Pulmonary artery endothelial cell (primary cell): ENCODE data around the gene TAS2R30. TPM values are rescaled to one million over a fixed set of nuclear protein-coding genes. Genes with fewer than 3 reads are reported as not detected.
"Not testable (repeated sequence)": the region's sequence is repeated elsewhere in the genome, so short reads cannot be mapped to it uniquely, and the experiment has no call there.

Experiments
- DNase-seq: peaks from one replicate; pipeline ENCODE4 v3.0.0-alpha.2; 2011; ENCODE audit warnings: low read depth, low spot score
- total RNA-seq: library from RNA; depleted of rRNA; stranded (reverse); fragments of >200 nt; gene quantifications from 2 replicates; pipeline ENCODE4 v1.2.3, GENCODE V29; 2014

TAS2R30 gene
- total RNA-seq, 1 donor from 2014 or later: 2.2 TPM

DNA sequence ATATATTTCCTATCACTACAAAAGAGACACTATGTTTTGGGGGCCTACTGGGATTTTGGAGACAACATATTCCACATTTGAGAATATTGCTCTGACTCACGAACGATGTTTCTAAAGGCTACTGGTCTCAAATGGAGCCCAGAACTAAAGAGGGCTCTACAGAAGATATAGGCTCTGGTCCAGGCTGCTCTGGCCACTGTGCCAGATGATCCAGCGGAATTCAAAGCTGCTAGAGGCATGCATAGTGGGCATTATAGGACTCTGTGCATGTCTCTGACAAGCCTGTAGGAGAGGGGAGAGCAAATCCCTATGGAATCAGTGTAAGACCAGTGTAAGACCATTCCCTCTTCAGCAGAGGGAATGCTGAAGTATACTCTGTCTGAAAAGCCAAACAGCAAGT, 4.1 kb downstream of the TAS2R30 start:
- DNase-seq: no peak

DNA sequence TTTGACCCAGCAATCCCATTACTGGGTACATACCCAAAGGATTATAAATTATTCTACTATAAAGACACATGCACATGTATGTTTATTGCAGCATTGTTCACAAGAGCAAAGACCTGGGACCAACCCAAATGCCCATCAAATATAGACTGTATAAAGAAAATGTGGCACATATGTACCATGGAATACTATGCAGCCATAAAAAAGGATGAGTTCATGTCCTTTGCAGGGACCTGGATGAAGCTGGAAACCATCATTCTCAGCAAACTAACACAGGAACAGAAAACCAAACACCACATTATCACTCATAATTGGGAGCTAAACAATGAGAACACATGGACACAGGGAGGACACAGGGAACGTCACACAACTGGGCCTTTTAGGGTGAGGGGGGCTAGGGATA, 20.3 kb downstream of the TAS2R30 start:
- not testable (repeated sequence) for DNase-seq

DNA sequence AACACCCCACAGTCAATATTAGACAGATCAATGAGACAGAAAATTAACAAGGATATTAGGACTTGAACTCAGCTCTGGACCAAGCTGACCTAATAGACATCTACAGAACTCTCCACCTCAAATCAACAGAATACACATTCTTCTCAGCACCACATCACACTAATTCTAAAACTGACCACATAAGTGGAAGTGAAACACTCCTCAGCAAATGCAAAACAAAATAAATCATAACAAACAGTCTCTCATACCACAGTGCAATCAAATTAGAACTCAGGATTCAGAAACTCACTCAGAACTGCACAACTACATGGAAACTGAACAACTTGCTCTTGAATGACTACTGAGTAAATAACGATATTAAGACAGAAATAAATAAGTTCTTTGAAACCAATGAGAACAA, 23.2 kb downstream of the TAS2R30 start:
- DNase-seq: not testable (repeated sequence)

DNA sequence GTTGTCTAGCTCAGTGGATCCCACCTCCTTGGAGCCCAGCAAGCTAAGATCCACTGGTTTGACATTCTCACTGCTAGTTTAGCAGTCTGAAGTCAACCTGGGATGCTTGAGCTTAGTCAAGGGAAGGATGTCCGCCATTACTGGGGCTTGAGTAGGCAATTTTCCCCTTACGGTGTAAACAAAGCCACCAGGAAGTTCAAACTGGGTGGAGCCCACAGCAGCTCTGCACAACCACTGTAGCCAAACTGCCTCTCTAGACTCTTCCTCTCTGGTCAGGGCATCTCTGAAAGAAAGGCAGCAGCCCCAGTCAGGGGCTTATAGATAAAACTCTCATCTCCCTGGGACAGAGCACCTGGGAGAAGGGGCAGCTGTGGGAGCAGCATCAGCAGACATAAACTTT, 25.6 kb downstream of the TAS2R30 start:
- no peak for DNase-seq

DNA sequence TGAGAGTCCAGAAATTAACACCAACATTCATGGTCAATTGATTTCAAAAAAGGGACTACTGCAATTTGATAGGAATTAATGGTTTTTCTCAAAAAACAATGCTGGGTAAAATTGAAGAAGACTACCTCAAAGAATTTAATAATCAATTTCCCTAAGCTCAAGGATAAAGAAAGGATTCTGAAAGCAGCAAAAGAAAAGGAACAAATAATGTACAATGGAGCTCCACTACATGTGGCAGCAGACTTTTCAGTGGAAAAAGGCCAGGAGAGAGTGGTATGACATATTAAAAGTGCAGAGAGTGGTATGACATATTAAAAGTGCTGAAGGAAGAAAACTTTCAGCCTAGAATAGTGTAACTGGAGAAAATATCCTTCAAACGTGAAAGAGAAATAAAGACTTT, 26.7 kb downstream of the TAS2R30 start:
- DNase-seq: no peak

DNA sequence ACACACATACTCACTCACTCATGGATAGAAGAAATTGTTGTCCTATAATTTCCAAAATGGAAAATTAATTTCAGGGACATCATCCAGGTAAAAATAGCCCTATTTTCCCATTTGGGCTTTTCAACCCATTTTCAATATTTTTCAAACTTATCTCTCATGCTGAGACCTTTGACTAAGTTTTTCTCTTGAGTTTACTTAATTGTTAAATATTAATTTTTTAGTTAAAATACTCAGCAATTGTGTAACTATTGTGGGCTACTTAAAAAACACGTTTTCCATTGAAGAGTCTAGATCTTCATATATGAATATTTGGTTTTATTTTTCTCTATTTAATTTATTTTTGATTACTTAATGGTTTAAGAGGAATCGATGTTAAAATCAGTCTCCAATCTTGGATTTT, 28.2 kb downstream of the TAS2R30 start:
- no peak for DNase-seq

DNA sequence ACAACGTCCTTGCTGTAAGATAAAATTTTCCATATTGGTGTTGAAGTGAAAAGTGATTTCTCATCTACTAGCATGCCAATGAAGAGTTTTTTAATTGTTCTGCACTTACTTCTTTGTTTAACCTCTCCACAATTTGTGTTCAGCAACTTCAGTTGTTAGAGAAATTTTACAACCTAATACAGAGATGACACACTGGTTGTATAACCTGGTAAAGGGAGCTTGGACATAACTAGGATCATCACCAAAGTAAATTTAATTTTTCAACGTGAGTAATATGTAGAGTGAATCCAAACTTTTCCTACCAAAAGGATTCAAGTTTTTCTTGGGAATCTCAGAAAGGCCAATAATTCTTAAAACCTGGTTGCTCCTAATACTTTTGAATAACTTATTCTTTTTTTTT, 28.9 kb downstream of the TAS2R30 start:
- no peak for DNase-seq

DNA sequence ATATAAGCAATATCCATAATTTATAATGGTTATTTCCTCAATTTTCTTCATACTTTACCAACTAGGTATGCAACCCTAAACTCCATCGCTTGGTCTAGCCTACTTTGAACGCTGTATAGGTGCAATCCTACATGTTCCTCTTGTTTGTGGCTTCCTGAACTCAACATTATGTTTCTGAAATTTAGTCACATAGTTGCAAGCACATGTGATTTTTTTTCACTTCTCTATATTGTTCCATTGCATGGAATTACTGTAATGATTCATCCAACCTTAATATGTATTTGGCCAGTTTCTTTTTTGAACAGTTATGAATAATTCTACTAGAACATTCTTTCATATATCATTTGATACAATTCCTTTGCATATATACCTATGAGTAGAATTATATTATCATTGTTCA, 39.5 kb downstream of the TAS2R30 start:
- DNase-seq: not testable (repeated sequence)

DNA sequence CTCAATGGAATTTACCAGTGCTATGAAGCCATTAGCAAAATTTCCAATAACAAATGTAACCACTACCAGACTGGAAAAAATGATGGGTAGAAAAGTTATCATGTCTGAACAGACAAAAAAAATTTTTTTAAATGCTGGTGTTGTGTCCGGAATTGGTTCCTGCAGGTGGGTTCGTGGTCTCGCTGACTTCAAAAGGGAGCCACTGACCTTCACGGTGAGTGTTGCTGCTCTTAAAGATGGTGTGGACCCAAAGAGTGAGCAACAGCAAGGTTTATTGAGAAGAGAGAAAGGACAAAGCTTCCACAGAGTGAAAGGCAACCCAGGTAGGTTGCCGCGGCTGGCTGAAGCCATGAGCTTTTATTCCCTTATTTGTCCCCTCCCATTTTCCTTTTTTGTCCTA, 42.3 kb downstream of the TAS2R30 start, which contains the start of gene TAS2R43:
Gene TAS2R43 (minus strand): TSS at position 186 of the 400 bp plus-strand sequence. CDS start 84 bp downstream, at position 102.
- no peak for DNase-seq

DNA sequence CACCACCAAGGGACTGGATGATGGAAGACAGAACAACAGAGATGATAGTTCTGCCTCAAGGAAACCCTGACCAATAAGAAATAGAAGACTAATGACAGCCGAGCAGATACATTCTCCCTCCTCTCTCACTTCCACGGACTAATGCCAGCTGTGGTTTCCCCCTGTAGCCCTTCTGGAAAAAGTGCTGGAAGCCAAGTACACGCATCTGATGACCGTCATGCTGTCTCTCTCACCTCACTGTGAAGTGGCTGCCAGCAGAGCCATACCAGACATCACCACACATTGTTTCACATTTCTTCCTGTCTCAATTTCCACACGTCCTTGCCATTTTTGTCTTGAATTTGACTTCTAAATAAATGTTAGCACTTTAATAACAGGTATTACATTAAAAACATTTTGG, 45.2 kb downstream of the TAS2R30 start:
- DNase-seq: no peak

DNA sequence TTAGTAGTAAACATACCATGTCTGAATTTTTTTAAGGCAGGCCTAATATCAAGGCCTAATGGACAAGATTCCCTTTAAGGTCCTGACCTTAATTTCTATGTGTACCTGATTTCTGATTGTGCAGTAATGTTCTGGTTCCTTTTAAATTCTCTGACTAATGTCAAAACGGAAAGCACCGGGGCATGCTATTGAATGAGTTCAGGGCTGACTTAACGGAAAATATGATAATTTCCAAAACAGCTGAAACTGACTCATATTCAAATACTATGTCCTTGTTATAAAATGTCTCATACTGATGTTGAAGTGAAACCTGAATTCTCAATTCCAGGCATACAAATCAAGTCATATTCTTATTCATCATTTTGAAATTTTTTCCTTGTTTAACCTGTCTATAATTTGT, 49.0 kb downstream of the TAS2R30 start:
- DNase-seq: peak; percentile 39

Other genes starting within 250 kb of the TAS2R30 start
- gene TAS2R13, start 225.1 kb downstream of the TAS2R30 start, total RNA-seq: 0.56 and 0.73 TPM in 2 replicates
- gene PRH2, start 205.4 kb downstream of the TAS2R30 start, total RNA-seq: not detected in 2 replicates
- 0.92 and 1.4 TPM in 2 replicates for gene TAS2R14, start 195.4 kb downstream of the TAS2R30 start, total RNA-seq
- gene TAS2R50, start 147.7 kb downstream of the TAS2R30 start, total RNA-seq: 1.1 and 1.6 TPM in 2 replicates
- gene TAS2R20, start 136.3 kb downstream of the TAS2R30 start, total RNA-seq: 2.2 TPM in 2 replicates
- gene TAS2R19, start 112.0 kb downstream of the TAS2R30 start, total RNA-seq: 3.9 and 4.1 TPM in 2 replicates
- gene TAS2R31, start 103.2 kb downstream of the TAS2R30 start, total RNA-seq: 2.6 and 3.2 TPM in 2 replicates
- 1.3 and 1.6 TPM in 2 replicates for gene TAS2R46, start 72.3 kb downstream of the TAS2R30 start, total RNA-seq
- gene TAS2R43, start 42.3 kb downstream of the TAS2R30 start, total RNA-seq: 0.40 and 1.3 TPM in 2 replicates
- gene SMIM10L1, start 36.5 kb upstream of the TAS2R30 start, total RNA-seq: 5.0 and 5.2 TPM in 2 replicates
- not detected in 2 replicates for gene TAS2R42, start 52.3 kb upstream of the TAS2R30 start, total RNA-seq
- gene PRB3, start 135.1 kb upstream of the TAS2R30 start, total RNA-seq: not detected in 2 replicates
- not detected in 2 replicates for gene PRB4, start 175.8 kb upstream of the TAS2R30 start, total RNA-seq